Measurements from ENCODE around the gene ACIN1. TPM values are rescaled to one million over a fixed set of nuclear protein-coding genes. Genes with fewer than 3 reads are reported as not detected.

ACIN1 gene
- total and polyA plus RNA-seq, 2 of the 8 experiments (the other 6 are each of a cell fraction or from before 2014, with no cell fraction given), result 132 to 233 TPM

DNA sequence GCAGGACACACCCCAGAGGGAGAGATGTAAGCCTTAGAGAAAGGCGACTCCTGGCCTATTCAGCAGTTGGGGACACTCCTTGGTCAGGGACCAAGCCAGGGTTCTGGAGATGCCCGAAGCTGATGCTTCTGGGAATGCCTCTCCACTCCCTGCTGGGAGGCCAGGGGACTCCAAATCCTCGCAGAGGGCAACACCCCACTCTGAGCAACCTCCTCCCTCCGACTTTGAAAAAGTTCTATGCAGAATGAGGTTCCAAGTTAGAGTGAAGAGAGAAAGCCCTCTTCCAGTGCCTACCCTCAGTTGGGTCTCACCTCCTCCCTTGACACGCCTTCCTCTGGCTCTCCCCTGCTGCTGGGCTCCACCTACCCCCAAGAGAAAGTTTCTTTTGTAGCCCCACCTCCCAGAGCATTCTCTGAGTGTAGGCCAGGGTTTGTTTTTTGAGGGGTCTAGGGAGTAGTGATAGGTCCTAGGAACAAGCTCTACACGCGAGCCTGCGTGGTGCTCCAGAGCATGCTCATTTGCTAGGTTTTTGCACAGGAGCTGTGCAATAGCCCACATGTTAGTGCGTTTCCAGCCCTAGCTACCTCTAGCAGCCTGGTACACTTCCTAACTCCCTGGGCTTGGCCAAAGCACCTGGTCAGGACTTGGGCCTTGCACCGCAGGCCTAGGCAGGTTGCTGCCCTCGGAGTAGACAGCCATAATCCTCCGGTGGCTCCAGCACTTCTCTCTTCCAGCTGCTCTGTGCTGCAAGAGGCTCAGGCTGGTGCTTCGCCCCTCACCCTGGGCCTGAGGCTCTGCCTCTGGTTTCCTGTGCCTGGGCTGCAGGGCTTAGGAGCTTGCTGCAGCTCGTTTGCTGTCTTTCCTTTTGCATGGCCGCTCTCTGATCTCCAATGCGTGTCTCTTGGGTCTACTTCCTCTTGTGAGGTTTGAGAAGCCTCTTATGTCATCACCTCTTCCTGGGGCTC is 24.7 kb upstream of the ACIN1 start (continued):
- TF ChIP-seq, protein P1, sequence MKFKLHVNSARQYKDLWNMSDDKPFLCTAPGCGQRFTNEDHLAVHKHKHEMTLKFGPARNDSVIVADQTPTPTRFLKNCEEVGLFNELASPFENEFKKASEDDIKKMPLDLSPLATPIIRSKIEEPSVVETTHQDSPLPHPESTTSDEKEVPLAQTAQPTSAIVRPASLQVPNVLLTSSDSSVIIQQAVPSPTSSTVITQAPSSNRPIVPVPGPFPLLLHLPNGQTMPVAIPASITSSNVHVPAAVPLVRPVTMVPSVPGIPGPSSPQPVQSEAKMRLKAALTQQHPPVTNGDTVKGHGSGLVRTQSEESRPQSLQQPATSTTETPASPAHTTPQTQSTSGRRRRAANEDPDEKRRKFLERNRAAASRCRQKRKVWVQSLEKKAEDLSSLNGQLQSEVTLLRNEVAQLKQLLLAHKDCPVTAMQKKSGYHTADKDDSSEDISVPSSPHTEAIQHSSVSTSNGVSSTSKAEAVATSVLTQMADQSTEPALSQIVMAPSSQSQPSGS (IDR thresholded peaks at IDR 0.05; ENCODE audit: low read length), result no peak
- TF ChIP-seq KDM1A (IDR thresholded peaks at IDR 0.05; ENCODE audit: borderline replicate concordance, low read length), result no peak
- TF ChIP-seq CBX8 (IDR thresholded peaks at IDR 0.05; ENCODE audit: borderline replicate concordance, low read depth, low read length), result no peak
